Measurements from ENCODE around the gene IRF2BP2. TPM values are rescaled to one million over a fixed set of nuclear protein-coding genes. Genes with fewer than 3 reads are reported as not detected.

The IRF2BP2 gene
- total and polyA plus RNA-seq, 10 of the 15 experiments (the other 5 are each of a cell fraction or from before 2014, with no cell fraction given) = 7.5 to 114 (median 52.3) TPM

DNA sequence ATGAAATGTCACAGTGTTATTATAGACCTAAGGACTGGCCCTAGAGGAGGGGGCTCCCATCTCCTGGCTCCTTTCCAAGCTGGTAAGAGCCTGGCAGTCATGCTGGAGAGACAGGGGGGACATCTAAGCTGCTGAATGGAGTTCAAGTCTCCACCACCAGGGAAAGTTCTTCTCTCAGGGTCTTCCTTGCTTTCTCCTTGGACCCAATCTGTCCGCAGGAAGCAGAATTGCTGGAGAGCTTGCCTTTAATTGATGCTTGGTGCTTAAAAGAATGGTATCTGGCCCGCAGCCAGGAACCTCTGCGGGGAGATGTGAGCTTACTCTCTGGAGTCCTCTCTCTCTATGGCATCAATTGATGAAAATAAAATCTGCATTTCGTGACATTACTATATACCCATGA is 25.1 kb downstream of the IRF2BP2 start:
- no TSS peak for BruUV-seq (replicated peaks)
- intact Hi-C loops (cut with micrococcal nuclease; ENCODE audit: unreplicated experiment) = no loop called here

DNA sequence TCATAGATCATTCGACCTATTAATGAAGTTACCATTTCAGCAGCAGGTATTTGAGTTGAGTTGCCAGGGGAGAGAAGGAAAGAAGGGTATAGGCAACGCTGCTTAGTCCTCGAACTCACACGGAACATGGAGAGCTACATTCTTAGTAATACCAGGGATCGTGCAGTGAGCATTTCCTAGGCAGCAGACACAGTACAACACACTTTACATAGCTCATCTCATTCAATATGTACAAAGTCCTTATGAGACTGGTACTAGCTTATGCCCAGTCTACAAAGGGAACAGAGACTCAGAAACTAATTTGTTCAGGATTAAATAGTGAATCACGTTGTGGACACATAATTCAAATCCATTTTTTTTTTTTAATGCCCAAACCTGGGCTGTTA is 25.6 kb downstream of the IRF2BP2 start:
- no peak for ATAC-seq
- no peaks in the 10 kb centered on the region; a peak in 1 of 4 replicates for H3K27me3 ChIP-seq (replicated peaks in 1 of 2; ENCODE audit: control insufficient read depth in 2 of 2, insufficient read depth in 2 of 2, low read length in 1 of 2)
- CTCF ChIA-PET = interaction anchor here (1.3 kb wide), 1 partner anchor 190 kb away, joined by 3 read pairs; no protein-coding TSS in a partner anchor
- H3K4me2 ChIP-seq (ENCODE audit: control insufficient read depth, insufficient read depth) = no peak overlapping the region
- no peak overlapping the region for H3K4me3 ChIP-seq
- no peak for FAIRE-seq
- RAD21 ChIA-PET (ENCODE audit: unreplicated experiment) = no interaction called here
- in situ Hi-C loops (cut with MboI) = no loop called here
- SMC1A ChIA-PET (ENCODE audit: uncharacterized antibody, unreplicated experiment) = interaction anchor here (0.7 to 1.9 kb wide), 3 partner anchors 54 to 84 kb away, joined by 3 to 5 read pairs (median 4); no protein-coding TSS in a partner anchor
- no peak overlapping the region for H3K27ac ChIP-seq (ENCODE audit: control insufficient read depth, insufficient read depth)
- POLR2A ChIA-PET = interaction anchor here (0.6 to 0.7 kb wide), 2 partner anchors 39 to 810 kb away, joined by 3 read pairs; no protein-coding TSS in a partner anchor
- no peak for DNase-seq (ENCODE audit: low read depth, low spot score)
- H3K4me1 ChIP-seq (ENCODE audit: control insufficient read depth, insufficient read depth, low read length) = no peaks in the 10 kb centered on the region
- intact Hi-C loops (cut with micrococcal nuclease; ENCODE audit: unreplicated experiment) = no loop called here
- H4K20me1 ChIP-seq (ENCODE audit: control insufficient read depth, insufficient read depth) = no peaks in the 10 kb centered on the region
- H3K79me2 ChIP-seq (ENCODE audit: control insufficient read depth, insufficient read depth, low read length) = no peaks in the 10 kb centered on the region
- BruUV-seq (replicated peaks) = no TSS peak
- WGBS (ENCODE audit: insufficient coverage, insufficient replicate concordance, low lambda C conversion rate, missing lambda C conversion rate) = 42% methylated on average over 6 of the region's 6 CpGs
- H3K9ac ChIP-seq (ENCODE audit: control insufficient read depth, insufficient read depth, low read length) = no peak overlapping the region
- H3K9me3 ChIP-seq (replicated peaks; ENCODE audit: control insufficient read depth, insufficient read depth, low read length) = no peaks in the 10 kb centered on the region; the same call in 2 of the 3 replicates
- no peaks in the 10 kb centered on the region for H3K36me3 ChIP-seq (ENCODE audit: control insufficient read depth in 2 of 2, insufficient read depth in 2 of 2, low read length in 1 of 2)
- H2AFZ ChIP-seq (ENCODE audit: control insufficient read depth, low read depth, low read length) = no peak overlapping the region
- TF ChIP-seq, protein P1, sequence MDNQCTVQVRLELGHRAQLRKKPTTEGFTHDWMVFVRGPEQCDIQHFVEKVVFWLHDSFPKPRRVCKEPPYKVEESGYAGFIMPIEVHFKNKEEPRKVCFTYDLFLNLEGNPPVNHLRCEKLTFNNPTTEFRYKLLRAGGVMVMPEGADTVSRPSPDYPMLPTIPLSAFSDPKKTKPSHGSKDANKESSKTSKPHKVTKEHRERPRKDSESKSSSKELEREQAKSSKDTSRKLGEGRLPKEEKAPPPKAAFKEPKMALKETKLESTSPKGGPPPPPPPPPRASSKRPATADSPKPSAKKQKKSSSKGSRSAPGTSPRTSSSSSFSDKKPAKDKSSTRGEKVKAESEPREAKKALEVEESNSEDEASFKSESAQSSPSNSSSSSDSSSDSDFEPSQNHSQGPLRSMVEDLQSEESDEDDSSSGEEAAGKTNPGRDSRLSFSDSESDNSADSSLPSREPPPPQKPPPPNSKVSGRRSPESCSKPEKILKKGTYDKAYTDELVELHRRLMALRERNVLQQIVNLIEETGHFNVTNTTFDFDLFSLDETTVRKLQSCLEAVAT (IDR thresholded peaks at IDR 0.05) = no peak
- no peak for TF ChIP-seq NFYB (IDR thresholded peaks at IDR 0.05; ENCODE audit: insufficient read depth, low read depth, low read length)
- TF ChIP-seq, protein P2, sequence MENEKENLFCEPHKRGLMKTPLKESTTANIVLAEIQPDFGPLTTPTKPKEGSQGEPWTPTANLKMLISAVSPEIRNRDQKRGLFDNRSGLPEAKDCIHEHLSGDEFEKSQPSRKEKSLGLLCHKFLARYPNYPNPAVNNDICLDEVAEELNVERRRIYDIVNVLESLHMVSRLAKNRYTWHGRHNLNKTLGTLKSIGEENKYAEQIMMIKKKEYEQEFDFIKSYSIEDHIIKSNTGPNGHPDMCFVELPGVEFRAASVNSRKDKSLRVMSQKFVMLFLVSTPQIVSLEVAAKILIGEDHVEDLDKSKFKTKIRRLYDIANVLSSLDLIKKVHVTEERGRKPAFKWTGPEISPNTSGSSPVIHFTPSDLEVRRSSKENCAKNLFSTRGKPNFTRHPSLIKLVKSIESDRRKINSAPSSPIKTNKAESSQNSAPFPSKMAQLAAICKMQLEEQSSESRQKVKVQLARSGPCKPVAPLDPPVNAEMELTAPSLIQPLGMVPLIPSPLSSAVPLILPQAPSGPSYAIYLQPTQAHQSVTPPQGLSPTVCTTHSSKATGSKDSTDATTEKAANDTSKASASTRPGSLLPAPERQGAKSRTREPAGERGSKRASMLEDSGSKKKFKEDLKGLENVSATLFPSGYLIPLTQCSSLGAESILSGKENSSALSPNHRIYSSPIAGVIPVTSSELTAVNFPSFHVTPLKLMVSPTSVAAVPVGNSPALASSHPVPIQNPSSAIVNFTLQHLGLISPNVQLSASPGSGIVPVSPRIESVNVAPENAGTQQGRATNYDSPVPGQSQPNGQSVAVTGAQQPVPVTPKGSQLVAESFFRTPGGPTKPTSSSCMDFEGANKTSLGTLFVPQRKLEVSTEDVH (IDR thresholded peaks at IDR 0.05; ENCODE audit: low read depth, partially characterized antibody) = no peak
- TF ChIP-seq, protein P3, sequence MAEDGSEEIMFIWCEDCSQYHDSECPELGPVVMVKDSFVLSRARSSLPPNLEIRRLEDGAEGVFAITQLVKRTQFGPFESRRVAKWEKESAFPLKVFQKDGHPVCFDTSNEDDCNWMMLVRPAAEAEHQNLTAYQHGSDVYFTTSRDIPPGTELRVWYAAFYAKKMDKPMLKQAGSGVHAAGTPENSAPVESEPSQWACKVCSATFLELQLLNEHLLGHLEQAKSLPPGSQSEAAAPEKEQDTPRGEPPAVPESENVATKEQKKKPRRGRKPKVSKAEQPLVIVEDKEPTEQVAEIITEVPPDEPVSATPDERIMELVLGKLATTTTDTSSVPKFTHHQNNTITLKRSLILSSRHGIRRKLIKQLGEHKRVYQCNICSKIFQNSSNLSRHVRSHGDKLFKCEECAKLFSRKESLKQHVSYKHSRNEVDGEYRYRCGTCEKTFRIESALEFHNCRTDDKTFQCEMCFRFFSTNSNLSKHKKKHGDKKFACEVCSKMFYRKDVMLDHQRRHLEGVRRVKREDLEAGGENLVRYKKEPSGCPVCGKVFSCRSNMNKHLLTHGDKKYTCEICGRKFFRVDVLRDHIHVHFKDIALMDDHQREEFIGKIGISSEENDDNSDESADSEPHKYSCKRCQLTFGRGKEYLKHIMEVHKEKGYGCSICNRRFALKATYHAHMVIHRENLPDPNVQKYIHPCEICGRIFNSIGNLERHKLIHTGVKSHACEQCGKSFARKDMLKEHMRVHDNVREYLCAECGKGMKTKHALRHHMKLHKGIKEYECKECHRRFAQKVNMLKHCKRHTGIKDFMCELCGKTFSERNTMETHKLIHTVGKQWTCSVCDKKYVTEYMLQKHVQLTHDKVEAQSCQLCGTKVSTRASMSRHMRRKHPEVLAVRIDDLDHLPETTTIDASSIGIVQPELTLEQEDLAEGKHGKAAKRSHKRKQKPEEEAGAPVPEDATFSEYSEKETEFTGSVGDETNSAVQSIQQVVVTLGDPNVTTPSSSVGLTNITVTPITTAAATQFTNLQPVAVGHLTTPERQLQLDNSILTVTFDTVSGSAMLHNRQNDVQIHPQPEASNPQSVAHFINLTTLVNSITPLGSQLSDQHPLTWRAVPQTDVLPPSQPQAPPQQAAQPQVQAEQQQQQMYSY (CRISPR knock-in tag; IDR thresholded peaks at IDR 0.05) = no peak
- no peak for TF ChIP-seq MEF2A (IDR thresholded peaks at IDR 0.05; ENCODE audit: insufficient read depth, low read depth, low read length)
- no peak for TF ChIP-seq POLR2A (IDR thresholded peaks at IDR 0.05; ENCODE audit: low read depth, low read length)
- TF ChIP-seq STAT3 (IDR thresholded peaks at IDR 0.05; ENCODE audit: low read depth, low read length) = no peak

More for the DNA sequence above, 25.1 kb downstream of the IRF2BP2 start:
- H4K20me1 ChIP-seq (ENCODE audit: control insufficient read depth, insufficient read depth) = no peaks in the 10 kb centered on the region
- RAD21 ChIA-PET (ENCODE audit: unreplicated experiment) = interaction anchor here (0.6 kb wide), 1 partner anchor 15 kb away, joined by 3 read pairs; no protein-coding TSS in a partner anchor
- no peak overlapping the region for H3K4me2 ChIP-seq (ENCODE audit: control insufficient read depth, insufficient read depth)
- in situ Hi-C loops (cut with MboI) = no loop called here
- H3K27me3 ChIP-seq (replicated peaks in 1 of 2; ENCODE audit: control insufficient read depth in 2 of 2, insufficient read depth in 2 of 2, low read length in 1 of 2) = no peaks in the 10 kb centered on the region; a peak in 1 of 4 replicates
- no peaks in the 10 kb centered on the region; the same call in 2 of the 3 replicates for H3K9me3 ChIP-seq (replicated peaks; ENCODE audit: control insufficient read depth, insufficient read depth, low read length)
- POLR2A ChIA-PET = interaction anchor here (0.5 kb wide), 1 partner anchor 920 kb away, joined by 3 read pairs; no protein-coding TSS in a partner anchor
- 73% methylated on average over 4 of the region's 4 CpGs for WGBS (ENCODE audit: insufficient coverage, insufficient replicate concordance, low lambda C conversion rate, missing lambda C conversion rate)
- H3K36me3 ChIP-seq (ENCODE audit: control insufficient read depth in 2 of 2, insufficient read depth in 2 of 2, low read length in 1 of 2) = no peaks in the 10 kb centered on the region; a peak in 1 of 4 replicates
- DNase-seq (ENCODE audit: low read depth, low spot score) (no peak), ATAC-seq (no peak), FAIRE-seq (no peak)
- no peak overlapping the region for H3K27ac ChIP-seq (ENCODE audit: control insufficient read depth, insufficient read depth)
- no peak overlapping the region for H3K4me3 ChIP-seq
- H3K9ac ChIP-seq (ENCODE audit: control insufficient read depth, insufficient read depth, low read length) = no peak overlapping the region
- H2AFZ ChIP-seq (ENCODE audit: control insufficient read depth, low read depth, low read length) = no peak overlapping the region
- no peak for TF ChIP-seq KDM1A (IDR thresholded peaks at IDR 0.05; ENCODE audit: borderline replicate concordance)
- no peaks in the 10 kb centered on the region for H3K79me2 ChIP-seq (ENCODE audit: control insufficient read depth, insufficient read depth, low read length)
- H3K4me1 ChIP-seq (ENCODE audit: control insufficient read depth, insufficient read depth, low read length) = no peaks in the 10 kb centered on the region
- SMC1A ChIA-PET (ENCODE audit: uncharacterized antibody, unreplicated experiment) = interaction anchor here (0.7 to 1.9 kb wide), 3 partner anchors 54 to 84 kb away, joined by 3 to 5 read pairs (median 4); no protein-coding TSS in a partner anchor
- CTCF ChIA-PET = interaction anchor here (0.9 to 1.3 kb wide), 2 partner anchors 13 to 189 kb away, joined by 3 to 4 read pairs; no protein-coding TSS in a partner anchor
